ENCODE data around the gene CDCP2. TPM values are rescaled to one million over a fixed set of nuclear protein-coding genes. Genes with fewer than 3 reads are reported as not detected.
"Not testable (repeated sequence)": the region's sequence is repeated elsewhere in the genome, so short reads cannot be mapped to it uniquely, and the experiment has no call there.

The CDCP2 gene
- total and polyA plus RNA-seq, 10 donors = 0.23 to 1.6 (median 0.85) TPM; not detected in 3

DNA sequence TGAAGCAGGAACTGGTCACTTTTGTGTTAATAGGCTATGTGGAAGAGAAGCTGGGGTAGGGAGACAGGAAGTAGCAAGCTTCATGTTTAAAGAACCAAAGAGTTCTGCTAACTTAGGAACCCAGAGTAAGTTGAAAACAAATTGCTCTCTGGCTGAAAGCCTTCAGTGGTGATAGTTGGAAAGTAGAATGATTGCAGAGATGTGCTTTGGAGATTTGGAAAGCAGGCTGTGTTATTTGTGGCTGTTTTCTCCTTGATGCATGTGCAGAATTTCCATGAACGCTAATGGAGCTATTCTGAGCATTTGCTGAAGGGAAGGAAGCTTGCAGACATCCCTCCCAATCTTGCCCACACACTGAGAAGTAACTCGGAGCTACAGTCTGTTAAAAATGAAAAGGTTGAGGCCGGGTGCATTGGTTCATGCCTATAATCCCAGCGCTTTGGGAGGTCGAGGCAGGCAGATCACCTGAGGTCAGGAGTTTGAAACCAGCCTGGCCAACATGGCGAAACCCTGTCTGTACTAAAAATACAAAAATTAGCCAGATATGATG, 53.7 kb downstream of the CDCP2 start:
- no peak for DNase-seq
- peaks cover 0 to 58% (median 12%) of the 10 kb centered on the region in 6 donors for H3K36me3 ChIP-seq
- no peaks in the 10 kb centered on the region for H3K27me3 ChIP-seq (replicated peaks in 1 of 7)
- no peaks in the 10 kb centered on the region for H3K9me3 ChIP-seq
- H3K4me1 ChIP-seq = peaks cover 5 to 50% (median 27%) of the 10 kb centered on the region in 6 donors
- peak overlapping the region in 3 of 8 donors; percentile 15 to 83 (median 27) for H3K27ac ChIP-seq
- no peak overlapping the region for H3K4me3 ChIP-seq
- 55 to 60% (median 58%) methylated on average over 6 of the region's 6 CpGs for WGBS, 5 donors
- TF ChIP-seq POLR2A (IDR thresholded peaks at IDR 0.05) (no peak), POLR2AphosphoS5 (IDR thresholded peaks at IDR 0.05) (no peak)
- TF ChIP-seq, protein P1, sequence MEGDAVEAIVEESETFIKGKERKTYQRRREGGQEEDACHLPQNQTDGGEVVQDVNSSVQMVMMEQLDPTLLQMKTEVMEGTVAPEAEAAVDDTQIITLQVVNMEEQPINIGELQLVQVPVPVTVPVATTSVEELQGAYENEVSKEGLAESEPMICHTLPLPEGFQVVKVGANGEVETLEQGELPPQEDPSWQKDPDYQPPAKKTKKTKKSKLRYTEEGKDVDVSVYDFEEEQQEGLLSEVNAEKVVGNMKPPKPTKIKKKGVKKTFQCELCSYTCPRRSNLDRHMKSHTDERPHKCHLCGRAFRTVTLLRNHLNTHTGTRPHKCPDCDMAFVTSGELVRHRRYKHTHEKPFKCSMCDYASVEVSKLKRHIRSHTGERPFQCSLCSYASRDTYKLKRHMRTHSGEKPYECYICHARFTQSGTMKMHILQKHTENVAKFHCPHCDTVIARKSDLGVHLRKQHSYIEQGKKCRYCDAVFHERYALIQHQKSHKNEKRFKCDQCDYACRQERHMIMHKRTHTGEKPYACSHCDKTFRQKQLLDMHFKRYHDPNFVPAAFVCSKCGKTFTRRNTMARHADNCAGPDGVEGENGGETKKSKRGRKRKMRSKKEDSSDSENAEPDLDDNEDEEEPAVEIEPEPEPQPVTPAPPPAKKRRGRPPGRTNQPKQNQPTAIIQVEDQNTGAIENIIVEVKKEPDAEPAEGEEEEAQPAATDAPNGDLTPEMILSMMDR (IDR thresholded peaks at IDR 0.05 in 8 of 11, conservative IDR thresholded peaks at IDR 0.05 in 3 of 11) = no peak
- intact Hi-C loops (cut with DNase I; ENCODE audit: low total_unique reads) = no loop called here

DNA sequence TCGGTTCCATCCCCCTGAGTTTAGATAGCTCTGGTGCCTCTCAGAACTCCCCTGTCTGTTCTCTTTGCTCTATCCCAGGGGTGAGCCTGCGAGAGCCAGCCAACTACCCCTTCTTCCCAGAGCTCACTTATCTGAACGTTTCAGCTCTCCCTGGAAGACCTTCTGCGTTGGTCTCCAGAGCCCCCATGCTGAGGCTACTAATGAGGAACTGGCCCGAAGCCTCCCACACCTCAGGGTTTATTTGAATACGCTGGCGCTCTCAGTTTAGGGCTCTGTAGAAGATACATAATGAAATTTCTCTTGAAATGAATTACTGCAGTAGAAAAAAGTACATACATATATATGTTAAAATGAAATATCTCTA, 55.9 kb downstream of the CDCP2 start:
- no peak for TF ChIP-seq POLR2AphosphoS5 (IDR thresholded peaks at IDR 0.05)
- no peak for TF ChIP-seq POLR2A (IDR thresholded peaks at IDR 0.05)
- TF ChIP-seq, protein P1 (IDR thresholded peaks at IDR 0.05 in 8 of 11, conservative IDR thresholded peaks at IDR 0.05 in 3 of 11) = no peak
- Histone ChIP-seq H3K4me1 (peaks cover 5 to 50% (median 27%) of the 10 kb centered on the region in 6 donors), H3K4me3 (peak overlapping the region in 2 of 8 donors; percentile 6 to 22), H3K36me3 (peaks cover 0 to 55% (median 12%) of the 10 kb centered on the region in 6 donors), H3K27me3 (replicated peaks in 1 of 7) (no peaks in the 10 kb centered on the region), H3K27ac (peak overlapping the region in 7 of 8 donors; percentile 67 to 83 (median 79)), H3K9me3 (no peaks in the 10 kb centered on the region)
- no peak for DNase-seq
- intact Hi-C loops (cut with DNase I; ENCODE audit: low total_unique reads) = no loop called here
- WGBS, 5 donors = 49 to 63% (median 54%) methylated on average over 7 of the region's 7 CpGs

DNA sequence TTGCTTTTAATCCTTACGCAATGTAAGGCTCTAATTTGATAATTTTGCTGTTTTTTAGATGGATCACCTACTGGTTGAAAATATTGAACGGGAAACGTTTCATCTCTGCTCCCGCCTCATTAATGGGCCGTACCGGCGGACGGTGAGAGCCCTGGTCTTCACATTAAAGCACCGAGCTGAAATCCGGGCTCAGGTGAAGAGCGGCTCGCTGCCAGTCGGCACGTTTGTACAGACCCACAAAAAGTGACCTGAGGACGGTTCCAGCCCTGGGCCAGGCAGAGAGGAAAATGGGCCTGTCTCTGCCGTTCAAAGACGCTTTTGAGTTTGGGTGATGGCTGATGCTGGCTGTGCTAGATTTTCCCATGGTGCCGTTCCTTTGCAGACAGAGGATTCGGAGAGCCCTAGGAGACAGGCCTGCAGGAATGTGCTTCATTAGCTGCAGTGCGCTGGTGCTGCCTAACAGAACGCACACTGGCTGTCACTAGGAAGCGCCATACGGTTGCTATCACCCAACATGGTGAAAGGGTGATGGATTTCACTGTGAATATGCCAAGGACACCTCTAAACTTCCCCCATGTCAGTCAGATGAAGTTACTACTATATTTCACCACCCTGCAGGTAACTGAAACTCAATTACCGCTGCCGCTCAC, 56.4 kb downstream of the CDCP2 start:
- no peak for DNase-seq
- TF ChIP-seq POLR2A (IDR thresholded peaks at IDR 0.05) = no peak
- TF ChIP-seq, protein P1 (IDR thresholded peaks at IDR 0.05 in 8 of 11, conservative IDR thresholded peaks at IDR 0.05 in 3 of 11) = no peak
- TF ChIP-seq POLR2AphosphoS5 (IDR thresholded peaks at IDR 0.05) = no peak
- H3K27me3 ChIP-seq (replicated peaks in 1 of 7) = no peaks in the 10 kb centered on the region
- 44 to 68% (median 51%) methylated on average over 25 of the region's 25 CpGs for WGBS, 5 donors
- H3K4me1 ChIP-seq = peaks cover 5 to 50% (median 27%) of the 10 kb centered on the region in 6 donors
- H3K36me3 ChIP-seq = peaks cover 0 to 50% (median 13%) of the 10 kb centered on the region in 6 donors
- H3K9me3 ChIP-seq = no peaks in the 10 kb centered on the region
- intact Hi-C loops (cut with DNase I; ENCODE audit: low total_unique reads) = no loop called here
- peak overlapping the region in 3 of 8 donors; percentile 6 to 22 (median 11) for H3K4me3 ChIP-seq
- peak overlapping the region in 7 of 8 donors; percentile 67 to 83 (median 79) for H3K27ac ChIP-seq

DNA sequence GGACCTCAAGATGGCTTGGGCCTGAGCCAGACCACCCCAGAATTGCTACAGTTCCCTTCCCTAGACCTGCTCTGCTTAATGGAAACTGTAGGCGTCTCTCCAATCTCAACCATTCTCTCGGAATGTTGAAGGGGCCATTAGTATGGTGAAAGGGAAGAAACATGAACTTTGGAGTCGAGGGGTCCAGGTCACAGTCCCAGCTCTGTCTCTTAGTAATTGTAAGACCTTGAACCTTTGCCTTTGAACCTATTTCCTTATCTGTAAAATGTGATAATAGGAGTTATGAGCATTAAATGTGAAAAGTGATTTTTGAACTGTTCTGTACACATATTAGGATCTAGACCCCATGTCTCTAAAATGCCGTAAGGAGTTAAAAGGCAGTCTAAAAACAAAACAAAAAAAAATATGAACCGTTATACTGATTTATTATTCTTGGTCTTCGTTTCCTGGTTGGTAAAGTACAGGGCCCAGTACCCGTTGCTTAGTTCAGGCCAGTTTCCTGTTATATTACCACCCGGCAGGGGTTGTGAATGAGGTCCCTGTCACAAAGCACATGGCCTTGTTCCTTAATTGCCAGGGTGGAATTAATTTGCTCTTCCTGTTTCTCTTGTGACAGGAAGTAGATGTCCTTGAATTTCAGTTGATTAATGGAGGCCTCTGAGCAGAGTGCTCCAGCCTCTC, 57.1 kb downstream of the CDCP2 start:
- Histone ChIP-seq H3K36me3 (peaks cover 0 to 49% (median 14%) of the 10 kb centered on the region in 6 donors), H3K27me3 (replicated peaks in 1 of 7) (no peaks in the 10 kb centered on the region), H3K4me3 (peak overlapping the region in 2 of 8 donors; percentile 11 to 22), H3K4me1 (peaks cover 5 to 50% (median 27%) of the 10 kb centered on the region in 6 donors), H3K27ac (peak overlapping the region in 7 of 8 donors; percentile 67 to 83 (median 79)), H3K9me3 (no peaks in the 10 kb centered on the region)
- TF ChIP-seq POLR2AphosphoS5 (IDR thresholded peaks at IDR 0.05) = peak in 1 of 3 donors; percentile 68
- TF ChIP-seq POLR2A (IDR thresholded peaks at IDR 0.05) = no peak
- no peak for DNase-seq
- WGBS, 5 donors = 25 to 39% (median 33%) methylated on average over 8 of the region's 8 CpGs
- intact Hi-C loops (cut with DNase I; ENCODE audit: low total_unique reads) = no loop called here

DNA sequence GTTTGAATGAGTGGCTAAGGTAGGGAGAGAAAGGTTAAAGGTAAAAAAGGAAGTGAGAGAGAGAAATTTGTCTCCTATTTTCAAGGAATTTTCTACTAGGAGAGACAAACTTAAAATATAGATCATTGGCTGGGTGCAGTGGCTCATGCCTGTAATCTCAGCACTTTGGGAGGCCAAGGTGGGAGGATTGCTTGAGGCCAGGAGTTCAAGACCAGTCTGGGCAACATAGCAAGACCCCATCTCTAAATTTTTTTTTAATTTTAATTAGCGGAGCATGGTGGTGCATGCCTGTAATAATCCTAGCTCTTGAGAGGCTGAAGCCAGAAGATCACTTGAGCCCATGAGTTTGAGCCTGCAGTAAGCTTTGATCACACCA, 58.1 kb downstream of the CDCP2 start:
- H3K27ac ChIP-seq = peak overlapping the region; percentile 14 to 83 (median 78)
- peaks cover 5 to 46% (median 27%) of the 10 kb centered on the region in 6 donors for H3K4me1 ChIP-seq
- 48 to 100% (median 55%) methylated on average over 1 of the region's 1 CpG for WGBS, 5 donors
- DNase-seq; H3K9me3 ChIP-seq; intact Hi-C loops (cut with DNase I; ENCODE audit: low total_unique reads); H3K27me3 ChIP-seq (replicated peaks in 1 of 7); H3K4me3 ChIP-seq: not testable (repeated sequence)
- peaks cover 0 to 57% (median 15%) of the 10 kb centered on the region in 6 donors for H3K36me3 ChIP-seq

All from spleen (tissue), 11 donors.